ENCODE measurements around the gene RASSF7.

Gene RASSF7

GRCh38 chr11:532527-532985 lies 28.2 kb upstream of the RASSF7 start:
- DNase-seq (ENCODE audit: low read depth in 2 of 2, low spot score in 1 of 2) = no peak

GRCh38 chr11:532986-533585 lies 27.7 kb upstream of the RASSF7 start:
- no peak for DNase-seq (ENCODE audit: low read depth in 2 of 2, low spot score in 1 of 2)

GRCh38 chr11:533586-534395 lies 27.0 kb upstream of the RASSF7 start:
- DNase-seq (ENCODE audit: low read depth in 2 of 2, low spot score in 1 of 2) = no peak

GRCh38 chr11:534396-535209 lies 26.2 kb upstream of the RASSF7 start:
- no peak for DNase-seq (ENCODE audit: low read depth in 2 of 2, low spot score in 1 of 2)

GRCh38 chr11:535210-535518 lies 25.6 kb upstream of the RASSF7 start:
- no peak for DNase-seq (ENCODE audit: low read depth in 2 of 2, low spot score in 1 of 2)

- peak; percentile 80 to 92 for DNase-seq (ENCODE audit: low read depth in 2 of 2, low spot score in 1 of 2)
Observed at GRCh38 chr11:535519-536454, 25.0 kb upstream of the RASSF7 start, which contains the start of gene HRAS. Gene HRAS (minus strand): TSS chr11:535576.

GRCh38 chr11:536841-537621 lies 23.7 kb upstream of the RASSF7 start, which contains the start of gene LRRC56:
Gene LRRC56 (plus strand): TSS chr11:537527. CDS start chr11:540685, 3,158 bp downstream.
- DNase-seq (ENCODE audit: low read depth in 2 of 2, low spot score in 1 of 2) = peak; percentile 82 to 86

GRCh38 chr11:537622-538430 lies 22.9 kb upstream of the RASSF7 start:
- no peak for DNase-seq (ENCODE audit: low read depth in 2 of 2, low spot score in 1 of 2)

GRCh38 chr11:538431-539051 lies 22.2 kb upstream of the RASSF7 start:
- DNase-seq (ENCODE audit: low read depth in 2 of 2, low spot score in 1 of 2) = no peak

GRCh38 chr11:539971-540481 lies 20.7 kb upstream of the RASSF7 start:
- no peak for DNase-seq (ENCODE audit: low read depth in 2 of 2, low spot score in 1 of 2)

GRCh38 chr11:540583-541432 lies 20.0 kb upstream of the RASSF7 start:
- DNase-seq (ENCODE audit: low read depth in 2 of 2, low spot score in 1 of 2) = no peak

GRCh38 chr11:541433-541885 lies 19.3 kb upstream of the RASSF7 start:
- no peak for DNase-seq (ENCODE audit: low read depth in 2 of 2, low spot score in 1 of 2)

GRCh38 chr11:544817-545166 lies 16.0 kb upstream of the RASSF7 start:
- no peak for DNase-seq (ENCODE audit: low read depth in 2 of 2, low spot score in 1 of 2)

GRCh38 chr11:545171-545570 lies 15.6 kb upstream of the RASSF7 start:
- no peak for DNase-seq (ENCODE audit: low read depth in 2 of 2, low spot score in 1 of 2)

GRCh38 chr11:548700-549603 lies 11.8 kb upstream of the RASSF7 start:
- DNase-seq (ENCODE audit: low read depth in 2 of 2, low spot score in 1 of 2) = no peak

- no peak for DNase-seq (ENCODE audit: low read depth in 2 of 2, low spot score in 1 of 2)
Observed at GRCh38 chr11:550021-550745, 10.6 kb upstream of the RASSF7 start.

All from stimulated activated CD8-positive, alpha-beta memory T cell treated with anti-CD3 and anti-CD28 coated beads, Interleukin-4, amount 100 ng/mL, for 1 hour (primary cell).